ENCODE data around the gene HPCA.

HPCA gene

DNA sequence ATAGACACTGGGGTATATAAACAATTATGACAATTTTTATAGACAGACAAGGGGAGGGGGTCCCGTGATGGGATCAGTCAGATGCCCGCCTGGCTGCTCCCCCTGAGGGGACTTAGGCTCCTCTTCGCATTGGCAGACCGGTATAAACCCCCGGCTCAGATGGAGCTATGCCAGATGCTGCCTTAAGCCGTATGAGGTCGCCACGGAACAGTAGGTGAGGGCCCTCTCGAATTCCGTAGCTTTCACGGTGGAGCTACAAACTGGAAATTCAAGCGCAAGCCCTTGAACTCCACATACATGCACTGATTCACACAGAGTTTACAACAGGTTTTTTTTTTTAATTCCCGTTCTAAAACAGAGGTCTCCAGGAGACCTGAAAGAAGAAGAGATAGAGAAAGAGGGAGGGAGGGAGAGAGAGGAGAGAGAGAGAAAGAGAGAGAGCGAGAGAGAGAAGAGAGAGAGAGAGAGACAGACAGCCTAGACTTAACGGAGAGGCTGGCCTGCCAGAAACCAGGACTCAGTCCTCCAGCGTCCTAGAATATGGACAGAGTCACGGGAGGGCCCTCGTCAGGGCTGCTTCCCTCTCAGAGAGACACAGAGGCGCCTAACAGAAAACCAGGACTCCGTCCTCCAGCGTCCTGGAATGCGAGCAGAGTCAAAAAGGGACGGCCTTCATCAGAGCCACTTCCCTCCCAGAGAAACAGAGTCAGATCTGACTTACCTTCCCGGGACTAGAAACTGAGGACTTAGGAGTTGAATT lies 39.3 kb downstream of the HPCA start:
- no peak for TF ChIP-seq JUND (IDR thresholded peaks at IDR 0.05; ENCODE audit: low read depth)
- in situ Hi-C loops (cut with HindIII; ENCODE audit: low pct_unique_long_range_greater_than_20kb, low sequenced_read_pairs): no loop called here
- DNase-seq (ENCODE audit: low read depth in 1 of 2, low spot score in 1 of 2): no peak

DNA sequence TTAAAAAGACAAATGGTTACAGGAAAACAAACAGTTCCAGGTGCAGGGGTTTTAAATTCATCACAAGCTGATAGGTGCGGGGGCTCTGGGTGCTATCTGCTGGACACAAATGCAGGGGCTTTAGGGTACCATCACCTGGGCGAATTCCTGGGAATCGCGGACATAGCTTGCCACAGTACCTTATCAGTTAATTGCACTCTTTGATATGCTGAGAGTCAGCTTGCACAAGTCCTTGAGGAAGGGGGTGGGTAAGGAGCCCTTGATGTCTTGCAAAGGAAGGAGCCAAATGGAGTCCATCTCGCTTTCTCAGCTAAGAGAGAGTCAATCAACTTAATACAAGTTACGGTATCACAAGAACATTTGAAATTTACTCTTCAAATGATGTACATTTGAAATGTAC lies 40.3 kb downstream of the HPCA start:
- DNase-seq (ENCODE audit: low read depth in 1 of 2, low spot score in 1 of 2): no peak
- in situ Hi-C loops (cut with HindIII; ENCODE audit: low pct_unique_long_range_greater_than_20kb, low sequenced_read_pairs): no loop called here
- no peak for TF ChIP-seq JUND (IDR thresholded peaks at IDR 0.05; ENCODE audit: low read depth)

GRCh38 chr1:32927441-32927840 lies 41.1 kb downstream of the HPCA start:
- in situ Hi-C loops (cut with HindIII; ENCODE audit: low pct_unique_long_range_greater_than_20kb, low sequenced_read_pairs): no loop called here
- no peak for DNase-seq (ENCODE audit: low read depth in 1 of 2, low spot score in 1 of 2)
- no peak for TF ChIP-seq JUND (IDR thresholded peaks at IDR 0.05; ENCODE audit: low read depth)

GRCh38 chr1:32928285-32928684 lies 42.0 kb downstream of the HPCA start:
- TF ChIP-seq JUND (IDR thresholded peaks at IDR 0.05; ENCODE audit: low read depth): no peak
- in situ Hi-C loops (cut with HindIII; ENCODE audit: low pct_unique_long_range_greater_than_20kb, low sequenced_read_pairs): no loop called here
- DNase-seq (ENCODE audit: low read depth in 1 of 2, low spot score in 1 of 2): no peak

GRCh38 chr1:32928715-32929114 lies 42.4 kb downstream of the HPCA start:
- no peak for DNase-seq (ENCODE audit: low read depth in 1 of 2, low spot score in 1 of 2)
- TF ChIP-seq JUND (IDR thresholded peaks at IDR 0.05; ENCODE audit: low read depth): no peak
- in situ Hi-C loops (cut with HindIII; ENCODE audit: low pct_unique_long_range_greater_than_20kb, low sequenced_read_pairs): no loop called here

DNA sequence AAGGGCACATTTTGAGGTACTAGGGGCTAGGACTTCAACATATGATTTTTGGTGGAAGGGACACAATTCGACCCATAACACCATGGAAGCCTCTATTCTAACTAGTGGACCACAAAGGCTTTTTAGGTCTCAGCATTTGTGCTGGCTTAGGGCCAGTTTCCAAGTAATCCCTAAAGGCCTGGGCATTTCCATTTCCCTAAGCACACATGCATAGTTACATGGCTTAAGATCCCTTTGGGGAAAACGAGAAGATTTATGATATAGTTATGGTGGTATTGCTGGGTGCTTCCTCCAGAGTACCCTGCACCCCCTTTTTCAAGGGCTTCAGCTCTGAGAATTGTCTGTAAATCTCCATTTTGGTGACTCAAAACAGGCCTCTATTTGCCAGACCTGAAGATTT lies 43.1 kb downstream of the HPCA start:
- in situ Hi-C loops (cut with HindIII; ENCODE audit: low pct_unique_long_range_greater_than_20kb, low sequenced_read_pairs): no loop called here

DNA sequence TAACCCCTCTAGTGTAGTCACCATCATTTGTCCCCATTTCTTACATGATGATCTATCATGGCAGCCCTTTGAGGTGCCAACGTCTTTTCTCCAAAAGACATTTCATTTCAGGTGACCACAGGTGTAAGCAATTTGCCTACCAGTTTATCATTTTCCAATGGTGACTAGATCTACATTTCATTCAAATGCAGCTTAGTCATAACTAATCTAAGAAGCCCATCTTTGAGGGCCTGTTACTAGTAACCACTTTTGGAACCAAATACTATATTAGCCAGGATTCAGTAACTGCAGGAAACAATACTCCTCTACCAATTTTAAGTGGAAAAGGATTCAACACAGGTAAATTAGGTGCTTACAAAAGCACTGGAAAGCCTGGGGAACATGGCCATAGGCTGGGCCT lies 45.5 kb downstream of the HPCA start:
- in situ Hi-C loops (cut with HindIII; ENCODE audit: low pct_unique_long_range_greater_than_20kb, low sequenced_read_pairs): no loop called here

More for the DNA sequence above, 43.1 kb downstream of the HPCA start:
- no peak for TF ChIP-seq JUND (IDR thresholded peaks at IDR 0.05; ENCODE audit: low read depth)
- no peak for DNase-seq (ENCODE audit: low read depth in 1 of 2, low spot score in 1 of 2)

GRCh38 chr1:32933742-32934322 lies 47.5 kb downstream of the HPCA start:
- TF ChIP-seq JUND (IDR thresholded peaks at IDR 0.05; ENCODE audit: low read depth): no peak
- in situ Hi-C loops (cut with HindIII; ENCODE audit: low pct_unique_long_range_greater_than_20kb, low sequenced_read_pairs): no loop called here
- DNase-seq (ENCODE audit: low read depth in 1 of 2, low spot score in 1 of 2): peak in 1 of 2 experiments; percentile 53

More for the DNA sequence above, 45.5 kb downstream of the HPCA start:
- TF ChIP-seq JUND (IDR thresholded peaks at IDR 0.05; ENCODE audit: low read depth): no peak
- no peak for DNase-seq (ENCODE audit: low read depth in 1 of 2, low spot score in 1 of 2)

GRCh38 chr1:32934535-32934934 lies 48.2 kb downstream of the HPCA start:
- no peak for TF ChIP-seq JUND (IDR thresholded peaks at IDR 0.05; ENCODE audit: low read depth)
- in situ Hi-C loops (cut with HindIII; ENCODE audit: low pct_unique_long_range_greater_than_20kb, low sequenced_read_pairs): no loop called here
- DNase-seq (ENCODE audit: low read depth in 1 of 2, low spot score in 1 of 2): no peak

DNA sequence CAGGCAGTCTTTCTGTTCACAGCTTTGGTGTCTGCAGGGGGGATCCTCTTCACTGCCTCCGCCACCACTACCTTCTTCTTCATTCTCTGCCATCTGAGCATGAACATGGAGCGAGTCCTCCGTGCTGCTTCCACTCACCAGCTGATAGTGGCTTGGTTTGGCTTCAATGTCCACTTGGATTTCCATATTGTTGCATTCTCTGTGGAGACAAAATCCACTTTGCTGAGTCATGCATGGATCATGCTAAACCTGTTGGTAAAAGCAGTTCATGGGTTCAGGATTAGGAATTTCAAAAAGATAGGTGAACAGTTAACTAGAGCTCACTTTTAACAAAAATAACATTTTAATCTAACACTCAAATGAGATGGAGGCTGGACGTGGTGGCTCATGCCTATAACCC lies 50.8 kb downstream of the HPCA start:
- no peak for TF ChIP-seq JUND (IDR thresholded peaks at IDR 0.05; ENCODE audit: low read depth)
- DNase-seq (ENCODE audit: low read depth in 1 of 2, low spot score in 1 of 2): no peak
- in situ Hi-C loops (cut with HindIII; ENCODE audit: low pct_unique_long_range_greater_than_20kb, low sequenced_read_pairs): no loop called here

DNA sequence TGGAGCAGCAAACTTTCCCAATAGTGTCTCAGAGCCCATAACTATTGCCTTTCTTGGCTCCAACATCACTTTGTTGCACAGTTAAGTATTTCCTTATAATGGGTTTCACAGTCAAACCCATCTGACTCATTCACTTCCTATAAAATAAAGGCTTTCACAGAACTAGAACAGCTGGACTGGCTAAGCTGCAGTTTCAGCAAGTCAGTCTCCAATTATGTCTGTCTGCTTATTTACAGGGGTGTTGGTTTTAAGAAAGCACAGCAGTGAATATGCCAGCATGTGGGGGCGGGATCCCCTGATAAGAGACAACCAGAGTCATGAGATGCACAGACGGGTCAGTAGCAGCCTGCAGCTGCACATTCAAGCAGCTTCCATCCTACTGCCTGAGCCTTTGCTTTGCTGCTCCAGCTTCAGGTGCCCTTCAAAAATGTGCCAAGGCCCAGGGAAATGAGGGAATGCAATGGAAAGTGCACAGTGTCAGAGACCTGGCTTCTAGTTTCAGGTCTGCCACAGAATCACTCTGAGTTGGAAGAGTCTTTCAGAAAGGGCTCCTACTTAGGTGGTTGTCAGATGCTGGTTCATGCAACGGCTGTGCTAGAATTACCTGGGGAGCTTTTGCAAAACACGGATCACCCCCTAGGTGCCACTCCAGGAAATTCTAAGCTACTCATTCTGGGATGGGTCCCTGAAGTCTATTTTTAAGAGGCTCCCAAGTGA lies 53.5 kb downstream of the HPCA start:
- in situ Hi-C loops (cut with HindIII; ENCODE audit: low pct_unique_long_range_greater_than_20kb, low sequenced_read_pairs): no loop called here
- no peak for TF ChIP-seq JUND (IDR thresholded peaks at IDR 0.05; ENCODE audit: low read depth)
- no peak for DNase-seq (ENCODE audit: low read depth in 1 of 2, low spot score in 1 of 2)

DNA sequence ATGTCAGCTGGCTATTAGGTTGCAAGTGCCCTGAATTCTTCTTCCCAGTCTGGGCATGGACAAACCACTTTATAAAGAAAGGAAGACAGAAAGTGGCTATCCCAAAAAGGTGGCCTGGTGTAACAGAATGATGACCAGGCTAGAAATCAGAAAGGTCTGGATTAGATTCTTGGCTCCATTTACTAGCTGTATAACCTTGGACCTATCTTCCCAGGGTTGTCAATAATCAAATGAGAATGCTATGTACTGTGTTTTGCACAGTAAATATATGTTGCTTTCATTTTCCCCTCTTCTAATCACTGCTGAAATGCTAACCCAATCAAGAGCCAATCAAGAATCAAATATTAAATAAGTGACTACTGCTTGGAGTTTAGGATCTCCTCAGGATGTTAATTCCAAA lies 57.9 kb downstream of the HPCA start:
- DNase-seq (ENCODE audit: low read depth in 1 of 2, low spot score in 1 of 2): no peak
- in situ Hi-C loops (cut with HindIII; ENCODE audit: low pct_unique_long_range_greater_than_20kb, low sequenced_read_pairs): no loop called here
- no peak for TF ChIP-seq JUND (IDR thresholded peaks at IDR 0.05; ENCODE audit: low read depth)
